Heart right ventricle (tissue), 16 donors: ENCODE measurements around the gene TMEM91. TPM values are rescaled to one million over a fixed set of nuclear protein-coding genes. Genes with fewer than 3 reads are reported as not detected.

Experiments
- ATAC-seq, 8 donors: fragments of 200-7000 bp; cut with Tn5 transposase; one replicate each; pipeline ENCODE4 v1.9.1; 2020; ENCODE audit warnings: mild to moderate bottlenecking in 8 of 8, moderate library complexity in 8 of 8, moderate number of reproducible peaks in 1 of 8
- DNase-seq, 2 donors: peaks; one replicate each; pipeline ENCODE4 v3.0.0-alpha.2; 2020
- H3K27ac ChIP-seq, 10 donors: fragments of 200-600 bp; sonication (generic) in 2 of 10; one replicate each; pipeline versions ENCODE4 v1.5.0 to v1.8.0; 2020 to 2022; ENCODE audit warnings: mild to moderate bottlenecking in 3 of 10
- H3K27me3 ChIP-seq, 7 donors: fragments of 200-600 bp; one replicate each; pipeline ENCODE4 v1.8.0; 2021 to 2022; ENCODE audit warnings: mild to moderate bottlenecking in 2 of 7
- H3K36me3 ChIP-seq, 9 donors: fragments of 200-600 bp; sonication (generic) in 1 of 9; one replicate each; pipeline versions ENCODE4 v1.5.0 to v1.8.0; 2020 to 2022; ENCODE audit warnings: mild to moderate bottlenecking in 2 of 9
- H3K4me1 ChIP-seq, 9 donors: fragments of 200-600 bp; sonication (generic) in 1 of 9; one replicate each; pipeline versions ENCODE4 v1.5.0 to v1.8.0; 2020 to 2022; ENCODE audit warnings: mild to moderate bottlenecking in 4 of 9
- H3K4me3 ChIP-seq, 10 donors: fragments of 200-600 bp; sonication (generic) in 2 of 10; one replicate each; pipeline versions ENCODE4 v1.5.0 to v1.8.0; 2020 to 2022; ENCODE audit warnings: mild to moderate bottlenecking in 7 of 10, moderate library complexity in 2 of 10
- H3K9me3 ChIP-seq, 11 donors: fragments of 200-600 bp in 10 of 11; sonication (generic) in 2 of 11; one replicate each; pipeline versions ENCODE4 v1.5.0 to v1.8.0; 2013 to 2022; ENCODE audit warnings: mild to moderate bottlenecking in 2 of 11, control low read depth in 1 of 11, moderate library complexity in 1 of 11
- CTCF ChIP-seq, 9 donors: fragments of 200-600 bp; sonication (generic) in 2 of 9; IDR thresholded peaks; one replicate each; pipeline versions ENCODE4 v1.5.0 to v1.8.0; 2021 to 2022; ENCODE audit warnings: antibody characterized with exemption in 9 of 9, mild to moderate bottlenecking in 5 of 9, moderate library complexity in 1 of 9
- WGBS, 2 donors: extraction: QIAGEN DNeasy Blood & Tissue Kit; methylation state at CpG; one replicate each; pipeline ENCODE4 v1.1.7; 2013; ENCODE audit warnings: inconsistent platforms in 1 of 2; 5-methylcytosine and 5-hydroxymethylcytosine counted together
- intact Hi-C, 10 donors: fragments of 100-400 bp; cut with DNase I; formaldehyde crosslinking; loops; one replicate each; pipeline versions ENCODE4 v1.11.1 to v1.14.2; 2022
- polyA plus RNA-seq, 2 donors: library from polyadenylated mRNA; stranded (reverse); fragments of 200-250 nt; gene quantifications; one replicate each; pipeline ENCODE4 v1.2.3, GENCODE V29; 2013
- total RNA-seq, 10 donors: library from RNA; stranded (reverse); fragmentation: NEBNext Ultra II Directional in 3 of 10; extraction: Animal tissue kit (Norgen Biotek cat#: 25700) in 3 of 10; gene quantifications; one replicate each; pipeline versions ENCODE4 v1.2.1 to v1.2.4, GENCODE V29; 2021 to 2023
- donor health status: Arrhythmogenic right ventricular cardiomyopathy.
- donor health status: ischemic (EF 13 %, LVEDD 7.1; RV severe dilation, severe dysfunction).
- donor health status: healthy with polysubstance abuse.
- donor health status: DM: no; HTN: yes; CAD: no.
- donor health status: DM: no; HTN: no; CAD: no.
- donor health status: ischemic (EF 25% LVEDD 6.9; RV normal size, moderate dysfunction).
- donor health status: ischemic (EF 25% LVEDD 5.7; RV mildly dilated, moderate dysfunction).
- donor health status: healthy.
- donor health status: DM: yes; HTN: yes; CAD: no.
- donor health status: Ischemic cardiomyopathy.
- donor health status: ischemic (EF 35%, LVEDD 5.7; RV mildly dilated, moderate dysfunction).
- donor health status: nonischemic (EF 11% LVEDD 7.7; RV severe dilation, severe dysfunction).
- donor health status: DM: yes; HTN: yes; CAD: no.
- donor health status: PGD.
- donor health status: ischemic (EF 29% LVEDD 5.4; RV normal size, mild dysfunction).
- donor health status: nonischemic (EF 23%, LVEDD 6.1; RV moderate dilation, normal function).

The TMEM91 gene
- total and polyA plus RNA-seq, 12 donors: 1.2 to 11.3 (median 2.1) TPM

- ATAC-seq (no peak), DNase-seq (no peak)
- Histone ChIP-seq H3K36me3 (no peaks in the 10 kb centered on the region), H3K9me3 (no peaks in the 10 kb centered on the region), H3K4me3 (no peak overlapping the region), H3K4me1 (peaks cover 0 to 59% (median 38%) of the 10 kb centered on the region in 9 donors), H3K27ac (peak overlapping the region in 5 of 10 donors; percentile 48 to 96 (median 95)), H3K27me3 (peaks cover 0 to 5% (median 0%) of the 10 kb centered on the region in 7 donors)
- WGBS, 2 donors: 69 to 100% methylated on average over 1 of the region's 1 CpG
- TF ChIP-seq CTCF (IDR thresholded peaks at IDR 0.05): no peak
- intact Hi-C loops: loop anchor here in 4 of 10 donors (2.0 to 10.0 kb wide), 5 partner anchors 28 to 80 kb away; partner anchors contain the start of gene DMAC2 (in 1 of the 4)
These were observed 21.3 kb upstream of the TMEM91 start for GRCh38 chr19:41355035-41355434.

- Histone ChIP-seq H3K36me3 (peaks cover 0 to under 1% (median 0%) of the 10 kb centered on the region in 9 donors), H3K27ac (peak overlapping the region in 5 of 10 donors; percentile 34 to 96 (median 85)), H3K9me3 (no peaks in the 10 kb centered on the region), H3K27me3 (peaks cover 0 to 5% (median 0%) of the 10 kb centered on the region in 7 donors), H3K4me1 (peaks cover 0 to 52% (median 31%) of the 10 kb centered on the region in 9 donors), H3K4me3 (no peak overlapping the region)
- DNase-seq: peak in 1 of 2 donors; percentile 36
- WGBS, 2 donors: 57 to 68% methylated on average over 3 of the region's 3 CpGs
- ATAC-seq: peak in 1 of 8 donors; percentile 12
- intact Hi-C loops: loop anchor here in 4 of 10 donors (2.0 to 10.0 kb wide), 5 partner anchors 29 to 79 kb away; partner anchors contain the start of gene DMAC2 (in 1 of the 4)
- TF ChIP-seq CTCF (IDR thresholded peaks at IDR 0.05): no peak
These were observed 20.5 kb upstream of the TMEM91 start for GRCh38 chr19:41355802-41356201.

- WGBS, 2 donors: 81 to 83% methylated on average over 11 of the region's 11 CpGs
- no peak for TF ChIP-seq CTCF (IDR thresholded peaks at IDR 0.05)
- H3K27ac ChIP-seq: peak overlapping the region in 1 of 10 donors; percentile 49
These were observed 19.2 kb upstream of the TMEM91 start for GRCh38 chr19:41356984-41357739.

GRCh38 chr19:41357746-41358145 lies 18.6 kb upstream of the TMEM91 start:
- no peak for ATAC-seq
- H3K27ac ChIP-seq: peak overlapping the region in 1 of 10 donors; percentile 49
- no peak for DNase-seq
- 90 to 93% methylated on average over 13 of the region's 13 CpGs for WGBS, 2 donors
- H3K9me3 ChIP-seq: no peaks in the 10 kb centered on the region
- TF ChIP-seq CTCF (IDR thresholded peaks at IDR 0.05): no peak
- H3K36me3 ChIP-seq: peaks cover 0 to 6% (median 0%) of the 10 kb centered on the region in 9 donors
- intact Hi-C loops: loop anchor here in 4 of 10 donors (5.0 to 10.0 kb wide), 4 partner anchors 35 to 77 kb away; partner anchors contain the start of gene DMAC2 (in 1 of the 4)
- no peak overlapping the region for H3K4me3 ChIP-seq
- peaks cover 0 to 53% (median 15%) of the 10 kb centered on the region in 9 donors for H3K4me1 ChIP-seq
- H3K27me3 ChIP-seq: peaks cover 0 to 5% (median 0%) of the 10 kb centered on the region in 7 donors

More at GRCh38 chr19:41356984-41357739, 19.2 kb upstream of the TMEM91 start:
- intact Hi-C loops: loop anchor here in 4 of 10 donors (5.0 to 10.0 kb wide), 4 partner anchors 35 to 78 kb away; partner anchors contain the start of gene DMAC2 (in 1 of the 4)
- no peak for ATAC-seq
- Histone ChIP-seq H3K4me3 (no peak overlapping the region), H3K9me3 (no peaks in the 10 kb centered on the region), H3K36me3 (peaks cover 0 to 6% (median 0%) of the 10 kb centered on the region in 9 donors), H3K27me3 (peaks cover 0 to 5% (median 0%) of the 10 kb centered on the region in 7 donors), H3K4me1 (peaks cover 0 to 47% (median 20%) of the 10 kb centered on the region in 9 donors)
- DNase-seq: no peak
